Naive B cell (primary cell): ENCODE measurements around the gene PRF1. TPM values are rescaled to one million over a fixed set of nuclear protein-coding genes. Genes with fewer than 3 reads are reported as not detected.
A peak's percentile ranks its signal among the peaks of the same experiment; 100 is the strongest.

ENCODE experiments used
- ATAC-seq, 2 donors: fragments of 150-1000 bp; cut with Tn5 transposase; 2 replicates each; pipeline ENCODE4 v1.10.0; 2021; ENCODE audit warnings: low read depth in 2 of 2, mild to moderate bottlenecking in 2 of 2, moderate library complexity in 2 of 2
- DNase-seq: peaks from one replicate; pipeline ENCODE4 v3.0.0; 2022
- H3K27ac Mint-ChIP-seq, 6 donors: one replicate each; pipeline ENCODE4 v1.8.0; 2020 to 2022; ENCODE audit warnings: mild to moderate bottlenecking in 6 of 6, mixed read lengths in 6 of 6, moderate library complexity in 5 of 6, inconsistent platforms in 2 of 6
- H3K27me3 Mint-ChIP-seq, 3 donors: one replicate each; pipeline ENCODE4 v1.8.0; 2021 to 2022; ENCODE audit warnings: mixed read lengths in 3 of 3, mild to moderate bottlenecking in 1 of 3
- H3K36me3 Mint-ChIP-seq, 2 donors: one replicate each; pipeline ENCODE4 v1.8.0; 2020 to 2022; ENCODE audit warnings: mixed read lengths in 2 of 2, inconsistent platforms in 1 of 2, mild to moderate bottlenecking in 1 of 2
- H3K4me1 Mint-ChIP-seq, 3 donors: one replicate each; pipeline ENCODE4 v1.8.0; 2020 to 2022; ENCODE audit warnings: mixed read lengths in 3 of 3, inconsistent platforms in 1 of 3, mild to moderate bottlenecking in 1 of 3, moderate library complexity in 1 of 3
- H3K4me3 Mint-ChIP-seq, 8 donors: one replicate each; pipeline ENCODE4 v1.8.0; 2020 to 2022; ENCODE audit warnings: mild to moderate bottlenecking in 8 of 8, mixed read lengths in 8 of 8, moderate library complexity in 8 of 8, inconsistent platforms in 2 of 8
- H3K9me3 Mint-ChIP-seq, 7 donors: one replicate each; pipeline ENCODE4 v1.8.0; 2020 to 2022; ENCODE audit warnings: mixed read lengths in 7 of 7, mild to moderate bottlenecking in 5 of 7, inconsistent platforms in 2 of 7, moderate library complexity in 1 of 7
- polyA plus RNA-seq, 6 donors: library from polyadenylated mRNA; unstranded; fragments of 300-500 nt; fragmentation: Illumina TruSeq; gene quantifications; one replicate each; pipeline ENCODE4 v1.2.3, GENCODE V29; 2021; ENCODE audit warnings: low read depth in 6 of 6

The PRF1 gene
- polyA plus RNA-seq, 6 donors from 2014 or later = 1.2 to 9.3 (median 3.7) TPM

DNA sequence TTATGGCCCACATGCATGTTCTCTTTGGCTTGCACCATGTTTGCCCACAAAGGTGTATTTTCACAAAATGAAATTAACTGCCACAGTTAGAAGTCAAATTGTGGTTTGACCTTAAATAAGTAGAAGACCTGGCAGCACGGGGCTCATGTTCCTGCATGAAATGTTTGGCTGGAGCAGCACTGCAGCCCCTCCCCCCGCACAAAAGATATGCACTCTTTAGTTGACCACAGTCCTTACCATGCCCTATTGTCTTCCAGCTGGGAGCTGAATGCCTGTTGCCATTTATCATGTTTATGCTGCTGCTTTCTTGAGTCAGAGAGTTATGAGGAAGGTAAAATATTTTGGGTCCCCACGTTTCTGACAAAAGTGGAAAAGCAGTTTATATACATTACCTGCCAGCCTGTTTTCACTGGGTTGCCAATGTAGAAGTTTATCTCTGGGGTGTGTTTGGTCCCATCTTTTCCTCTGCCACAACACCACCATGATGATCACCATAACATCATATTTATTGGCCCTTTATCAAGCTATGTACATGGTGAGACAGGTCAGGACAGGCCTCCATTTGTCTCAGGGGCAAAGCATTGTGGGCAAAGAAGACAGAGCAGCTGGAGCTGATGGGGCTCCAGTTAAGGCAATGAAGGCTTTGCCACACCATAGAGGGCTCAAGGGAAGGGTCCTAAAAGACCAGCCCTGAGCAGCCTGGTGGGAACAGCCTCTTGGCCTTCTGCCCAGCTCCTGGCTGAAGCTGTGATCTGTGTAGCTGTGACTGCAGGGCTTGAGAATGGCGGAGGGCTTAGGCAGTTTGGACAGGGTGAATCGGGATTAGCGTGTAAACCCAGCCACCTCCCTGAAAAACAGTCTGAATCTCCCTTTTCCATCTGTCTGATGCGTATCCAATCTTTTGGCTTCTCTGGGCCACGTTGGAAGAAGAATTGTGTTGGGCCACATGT lies 5.4 kb downstream of the PRF1 start:
- Mint-ChIP-seq H3K36me3 (no peaks in the 10 kb centered on the region), H3K27ac (no peak overlapping the region), H3K4me3 (no peak overlapping the region), H3K4me1 (peaks cover 0 to 5% (median 0%) of the 10 kb centered on the region in 3 donors), H3K9me3 (no peaks in the 10 kb centered on the region), H3K27me3 (peaks cover 8 to 15% (median 9%) of the 10 kb centered on the region in 3 donors)
- ATAC-seq (no peak), DNase-seq (no peak)

DNA sequence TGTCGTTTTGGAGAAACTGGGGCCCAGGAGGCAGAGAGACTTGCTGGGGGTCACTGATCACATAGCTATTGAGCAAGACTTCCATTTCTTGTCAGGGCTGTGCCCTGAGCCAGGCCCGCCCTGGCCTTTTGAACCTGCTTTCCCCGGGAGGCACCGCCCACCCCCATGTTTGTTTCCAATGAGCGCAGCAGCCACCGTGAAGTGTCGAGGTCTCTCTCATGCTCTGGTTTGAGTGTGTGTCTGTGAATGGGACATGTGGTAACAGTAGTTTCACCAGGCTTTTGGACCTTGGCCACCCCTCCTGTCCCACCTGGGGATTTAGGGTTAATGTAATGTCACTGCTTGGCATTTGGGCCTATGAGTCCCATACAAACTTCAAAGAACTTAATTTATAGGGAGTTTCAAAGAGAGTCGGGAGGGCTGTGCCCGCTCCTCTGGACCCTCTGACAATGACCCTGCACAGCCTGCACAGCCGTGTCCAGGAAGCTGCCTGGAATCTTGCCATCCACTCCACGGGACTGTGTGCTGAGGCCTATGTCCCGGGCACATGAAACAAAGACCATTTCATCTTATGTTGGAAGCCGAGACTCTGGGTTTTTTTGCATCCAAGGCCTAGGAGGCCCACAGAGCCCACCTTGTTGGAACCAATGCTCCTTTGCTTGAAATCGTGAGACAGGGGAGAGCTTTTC lies 6.3 kb downstream of the PRF1 start:
- Mint-ChIP-seq H3K9me3 (no peaks in the 10 kb centered on the region), H3K4me3 (no peak overlapping the region), H3K36me3 (no peaks in the 10 kb centered on the region), H3K27ac (peak overlapping the region in 1 of 6 donors; percentile 47), H3K4me1 (peaks cover 0 to 5% (median 0%) of the 10 kb centered on the region in 3 donors), H3K27me3 (peaks cover 8 to 16% (median 9%) of the 10 kb centered on the region in 3 donors)
- no peak for ATAC-seq
- DNase-seq = no peak

DNA sequence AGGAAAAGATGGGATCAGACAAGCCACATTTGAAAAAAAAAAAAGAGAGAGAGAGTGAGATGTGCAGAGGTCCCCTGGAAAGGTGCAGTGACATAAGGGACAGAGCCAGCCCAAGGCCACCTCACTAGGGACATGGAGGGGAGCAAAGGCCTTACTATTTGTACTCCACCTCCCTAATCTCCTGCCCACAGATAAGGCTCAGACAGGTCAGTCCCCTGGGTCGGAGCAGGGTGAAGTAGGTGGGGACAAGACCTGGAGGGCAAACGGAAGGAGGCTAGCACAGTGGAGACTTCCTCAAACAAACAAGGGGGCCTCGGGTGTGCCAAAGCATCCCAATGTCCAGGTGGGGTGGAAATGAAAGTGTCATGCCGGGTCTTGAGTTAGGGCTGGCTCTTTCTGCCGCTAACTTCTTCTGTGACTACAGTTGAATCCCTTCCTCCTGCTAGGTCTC lies 7.0 kb downstream of the PRF1 start:
- DNase-seq (no peak), ATAC-seq (no peak)
- Mint-ChIP-seq H3K9me3 (no peaks in the 10 kb centered on the region), H3K27ac (no peak overlapping the region), H3K4me1 (peaks cover 0 to 5% (median 0%) of the 10 kb centered on the region in 3 donors), H3K36me3 (no peaks in the 10 kb centered on the region), H3K4me3 (no peak overlapping the region), H3K27me3 (peaks cover 8 to 16% (median 9%) of the 10 kb centered on the region in 3 donors)

DNA sequence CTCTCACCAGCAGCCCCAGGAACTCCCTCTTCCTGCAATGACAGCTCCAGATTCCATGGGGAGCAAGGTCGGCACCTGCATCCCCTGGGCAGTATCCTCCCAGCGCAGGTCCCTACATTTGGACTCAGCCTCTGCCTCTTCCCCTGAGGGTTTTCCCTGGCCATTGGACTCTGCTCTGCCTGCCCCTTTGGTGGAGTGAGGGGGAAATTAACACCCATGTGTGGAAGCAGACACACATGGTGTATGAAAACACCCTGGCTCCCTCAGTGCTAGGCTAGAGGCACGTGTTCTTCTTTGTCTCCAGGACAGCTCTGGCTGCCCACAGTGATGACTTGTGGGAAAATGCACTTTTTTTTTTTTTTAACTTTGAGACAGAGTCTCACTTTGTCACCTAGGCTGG lies 8.4 kb downstream of the PRF1 start:
- Mint-ChIP-seq H3K27ac (no peak overlapping the region), H3K36me3 (no peaks in the 10 kb centered on the region), H3K27me3 (peaks cover 8 to 16% (median 9%) of the 10 kb centered on the region in 3 donors), H3K4me1 (peaks cover 0 to 5% (median 0%) of the 10 kb centered on the region in 3 donors), H3K9me3 (no peaks in the 10 kb centered on the region), H3K4me3 (no peak overlapping the region)
- ATAC-seq (no peak), DNase-seq (no peak)

DNA sequence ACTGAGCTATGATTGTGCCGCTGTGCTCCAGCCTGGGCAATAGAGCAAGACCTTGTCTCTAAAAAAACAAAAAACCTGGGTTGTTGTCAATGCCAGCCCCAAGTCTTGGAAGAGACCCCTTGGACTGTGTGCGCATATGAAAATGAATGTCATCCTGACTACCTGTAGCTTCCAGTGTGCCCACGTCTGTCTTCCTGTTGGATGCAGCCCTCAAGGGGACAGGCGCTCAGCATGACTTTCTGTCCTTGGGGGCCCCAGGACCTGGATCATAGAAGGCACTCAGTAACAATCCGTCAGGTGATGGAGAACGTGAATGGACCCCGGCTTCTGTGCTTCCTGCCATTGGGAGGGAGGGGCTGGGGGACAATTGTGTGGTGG lies 9.0 kb downstream of the PRF1 start:
- Mint-ChIP-seq H3K9me3 (no peaks in the 10 kb centered on the region), H3K27ac (no peak overlapping the region), H3K4me3 (no peak overlapping the region), H3K36me3 (no peaks in the 10 kb centered on the region), H3K27me3 (peaks cover 8 to 16% (median 9%) of the 10 kb centered on the region in 3 donors), H3K4me1 (peaks cover 0 to 5% (median 0%) of the 10 kb centered on the region in 3 donors)
- DNase-seq = no peak
- no peak for ATAC-seq

DNA sequence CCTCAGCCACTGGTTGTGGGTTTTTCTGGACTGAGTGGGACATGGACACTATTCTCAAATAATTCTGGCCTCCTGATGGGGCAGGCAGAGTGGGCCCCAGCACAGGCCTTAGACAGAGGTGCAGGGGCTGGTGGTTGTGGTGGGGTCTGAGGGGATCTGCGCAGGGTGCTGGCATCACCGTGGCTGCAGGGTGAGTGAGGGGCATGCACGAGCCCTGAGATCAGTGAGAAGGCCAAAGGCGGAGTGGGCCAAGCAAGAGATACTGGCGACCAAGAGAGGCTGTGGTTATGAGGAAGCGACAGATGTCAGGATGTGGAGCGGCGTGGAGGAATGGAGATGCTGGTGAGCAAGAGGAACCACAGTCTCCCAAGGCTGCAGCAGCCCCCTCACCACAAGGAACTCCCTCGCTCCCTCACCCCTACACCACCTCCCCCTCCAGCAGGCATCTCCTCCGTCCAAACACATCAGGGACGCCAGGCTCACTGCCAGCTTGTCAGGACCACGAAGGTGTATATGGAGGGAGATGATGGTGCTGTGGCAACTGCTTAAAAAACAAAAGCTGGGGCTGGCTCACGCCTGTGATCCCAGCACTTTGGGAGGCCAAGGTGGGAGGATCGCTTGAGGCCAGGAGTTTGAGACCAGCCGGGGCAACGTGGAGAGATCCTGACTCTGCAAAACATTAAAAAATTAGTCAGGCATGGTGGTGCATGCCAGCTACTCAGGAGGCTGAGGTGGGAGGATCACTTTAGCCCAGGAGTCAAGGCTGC lies 9.6 kb downstream of the PRF1 start:
- H3K27me3 Mint-ChIP-seq = peaks cover 9 to 16% (median 11%) of the 10 kb centered on the region in 3 donors
- ATAC-seq = no peak
- H3K4me3 Mint-ChIP-seq = no peak overlapping the region
- H3K36me3 Mint-ChIP-seq = no peaks in the 10 kb centered on the region
- peak overlapping the region in 1 of 6 donors; percentile 47 for H3K27ac Mint-ChIP-seq
- H3K9me3 Mint-ChIP-seq = no peaks in the 10 kb centered on the region
- peaks cover 0 to 10% (median 0%) of the 10 kb centered on the region in 3 donors for H3K4me1 Mint-ChIP-seq
- DNase-seq = no peak

DNA sequence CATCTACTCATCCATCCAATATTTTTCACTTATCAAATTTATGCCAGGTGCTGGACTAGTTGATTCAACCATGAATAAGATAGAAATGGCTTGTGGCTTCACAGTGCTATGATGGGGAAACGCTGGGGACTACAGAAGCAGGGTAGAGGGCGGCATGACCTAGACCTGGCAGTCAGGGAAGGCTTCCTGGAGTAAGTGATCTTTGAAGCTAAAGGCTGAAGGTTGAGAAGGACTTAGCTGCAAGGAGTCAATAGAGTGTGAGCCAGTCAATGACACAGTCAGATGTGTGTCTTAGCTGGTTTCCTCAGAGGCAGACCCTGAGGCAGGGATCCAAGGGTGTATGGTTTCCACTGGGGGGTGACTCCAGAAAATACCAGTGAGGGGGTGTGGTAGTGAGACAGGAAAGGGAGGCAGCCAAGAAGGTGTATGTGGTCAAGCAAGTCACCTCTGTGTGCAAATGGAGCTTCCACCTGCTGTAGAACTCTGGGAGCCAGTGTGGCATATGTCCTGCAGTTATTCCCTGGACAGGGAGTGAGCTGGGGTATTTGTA lies 10.3 kb downstream of the PRF1 start:
- no peak for DNase-seq
- no peak overlapping the region for H3K4me3 Mint-ChIP-seq

DNA sequence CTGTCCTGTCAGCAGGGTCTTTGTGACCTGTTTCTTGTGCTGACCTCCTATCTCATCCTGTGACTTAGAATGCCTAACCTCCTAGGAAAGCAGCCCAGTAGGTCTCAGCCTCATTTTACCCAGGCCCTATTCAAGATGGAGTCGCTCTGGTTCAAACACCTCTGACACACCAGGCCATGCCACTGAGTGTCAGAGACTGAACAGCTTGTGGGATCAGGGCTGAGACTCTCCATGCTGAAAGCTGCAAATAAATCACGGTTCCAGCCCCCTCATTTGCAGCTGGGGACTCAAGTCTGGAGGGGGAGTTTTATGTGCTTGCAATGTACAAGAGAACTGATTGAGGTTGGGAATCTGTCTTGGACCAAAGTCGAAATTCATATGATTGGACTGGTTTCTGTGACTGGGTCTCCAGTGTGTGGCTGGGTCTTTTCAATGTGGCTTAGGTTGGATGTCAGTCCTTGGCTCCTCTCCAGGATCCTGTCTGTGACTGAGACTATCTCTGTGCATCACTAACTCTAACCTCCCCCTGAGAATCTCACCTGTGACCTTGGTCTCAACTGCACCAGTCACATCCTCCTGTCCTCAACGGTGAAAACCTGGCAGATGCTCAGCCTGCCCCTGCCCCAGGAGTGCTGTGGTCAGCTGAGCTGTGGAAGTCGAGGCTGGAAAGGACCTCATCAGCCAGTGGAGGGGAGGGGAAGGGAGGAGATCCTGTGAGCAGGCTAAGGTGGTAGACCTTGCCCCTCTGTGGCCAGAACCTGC lies 11.7 kb downstream of the PRF1 start:
- no peak overlapping the region for H3K27ac Mint-ChIP-seq
- ATAC-seq (no peak), DNase-seq (no peak)
- H3K36me3 Mint-ChIP-seq = no peaks in the 10 kb centered on the region
- peaks cover 0 to 10% (median 0%) of the 10 kb centered on the region in 3 donors for H3K4me1 Mint-ChIP-seq
- peaks cover 9 to 16% (median 14%) of the 10 kb centered on the region in 3 donors for H3K27me3 Mint-ChIP-seq
- H3K4me3 Mint-ChIP-seq = no peak overlapping the region
- H3K9me3 Mint-ChIP-seq = no peaks in the 10 kb centered on the region

More for the DNA sequence above, 10.3 kb downstream of the PRF1 start:
- ATAC-seq = no peak
- Mint-ChIP-seq H3K9me3 (no peaks in the 10 kb centered on the region), H3K4me1 (peaks cover 0 to 10% (median 0%) of the 10 kb centered on the region in 3 donors), H3K36me3 (no peaks in the 10 kb centered on the region), H3K27ac (no peak overlapping the region), H3K27me3 (peaks cover 9 to 16% (median 14%) of the 10 kb centered on the region in 3 donors)

DNA sequence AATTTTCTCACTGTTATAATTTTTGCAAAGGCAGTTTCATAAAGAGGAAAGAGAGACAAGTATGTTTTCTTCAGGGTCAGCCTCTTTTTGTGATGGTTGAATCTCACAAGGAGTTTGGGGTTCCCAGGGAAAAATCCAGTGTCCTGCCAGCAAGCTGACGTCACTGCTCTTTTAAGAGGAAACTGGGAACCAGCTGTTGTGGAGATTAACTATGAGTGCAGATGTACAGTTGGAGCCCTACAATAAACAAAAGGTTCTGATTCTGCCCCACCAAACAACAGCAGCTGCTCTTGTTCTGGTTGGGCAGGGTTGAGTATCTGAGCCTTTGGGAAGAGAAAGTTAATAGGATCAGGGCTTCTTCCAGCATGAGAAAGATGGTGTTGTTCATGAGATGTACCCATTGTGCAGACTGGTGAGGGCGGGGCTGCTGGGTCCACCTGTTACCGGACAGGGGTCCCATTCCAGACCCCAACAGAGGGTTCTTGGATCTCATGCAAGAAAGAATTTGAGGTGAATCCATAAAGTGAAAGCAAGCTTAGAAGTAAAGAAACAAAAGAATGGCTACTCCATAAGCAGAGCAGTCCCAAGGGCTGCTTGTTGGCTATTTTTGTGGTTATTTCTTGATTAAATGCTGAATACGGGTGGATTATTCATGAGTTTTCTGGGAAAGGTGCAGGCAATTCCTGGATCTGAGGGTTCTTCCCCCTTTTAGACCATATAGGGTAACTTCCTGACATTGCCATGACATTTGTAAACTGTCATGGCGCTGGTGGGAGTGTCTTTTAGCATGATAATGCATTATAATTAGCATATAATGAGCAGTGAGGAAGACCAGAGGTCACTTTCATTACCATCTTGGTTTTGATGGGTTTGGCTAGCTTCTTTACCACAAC lies 12.5 kb downstream of the PRF1 start:
- peaks cover 7 to 12% (median 12%) of the 10 kb centered on the region in 3 donors for H3K27me3 Mint-ChIP-seq
- ATAC-seq (no peak), DNase-seq (no peak)
- peaks cover 0 to 9% (median 0%) of the 10 kb centered on the region in 3 donors for H3K4me1 Mint-ChIP-seq
- H3K9me3 Mint-ChIP-seq = no peaks in the 10 kb centered on the region
- H3K4me3 Mint-ChIP-seq = no peak overlapping the region
- H3K36me3 Mint-ChIP-seq = no peaks in the 10 kb centered on the region
- H3K27ac Mint-ChIP-seq = no peak overlapping the region

DNA sequence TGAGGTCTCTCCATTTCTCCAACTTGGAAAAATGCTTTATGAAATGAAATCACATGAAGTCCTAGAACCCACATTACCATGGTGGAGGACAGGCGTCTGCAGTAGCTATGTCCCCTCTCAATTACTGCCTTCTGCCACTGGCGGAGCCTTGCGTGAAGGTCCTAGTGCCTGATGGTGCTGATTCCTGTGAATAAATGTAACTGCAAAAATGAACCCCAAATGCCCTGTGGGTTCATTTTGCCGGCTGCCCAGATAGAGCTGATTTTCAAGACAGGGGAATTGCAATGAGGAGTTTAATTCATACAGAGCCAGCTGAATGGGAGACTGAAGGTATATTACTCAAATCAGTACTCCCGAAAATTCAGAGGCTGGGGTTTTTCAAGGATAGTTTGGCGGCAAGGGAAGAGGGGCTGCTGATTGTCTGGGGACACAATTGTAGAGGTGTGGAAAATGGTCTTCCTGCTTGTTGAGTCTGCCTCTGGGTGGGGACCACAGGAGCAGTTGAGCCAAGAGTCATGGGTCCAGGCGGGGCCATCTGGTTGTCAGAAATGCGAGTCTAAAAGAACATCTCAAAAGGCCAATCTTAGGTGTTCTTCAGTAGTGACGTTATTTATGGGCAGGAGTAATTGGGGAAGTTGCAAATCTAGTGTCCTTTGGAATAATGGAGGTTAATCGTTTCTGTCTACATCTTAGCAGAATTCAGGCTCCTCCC lies 13.5 kb downstream of the PRF1 start:
- H3K27me3 Mint-ChIP-seq = peaks cover 0 to 9% (median 9%) of the 10 kb centered on the region in 3 donors
- no peak for ATAC-seq
- no peak overlapping the region for H3K27ac Mint-ChIP-seq
- no peak overlapping the region for H3K4me3 Mint-ChIP-seq
- H3K9me3 Mint-ChIP-seq = no peaks in the 10 kb centered on the region
- no peak for DNase-seq
- no peaks in the 10 kb centered on the region for H3K36me3 Mint-ChIP-seq
- H3K4me1 Mint-ChIP-seq = peaks cover 0 to 6% (median 0%) of the 10 kb centered on the region in 3 donors

DNA sequence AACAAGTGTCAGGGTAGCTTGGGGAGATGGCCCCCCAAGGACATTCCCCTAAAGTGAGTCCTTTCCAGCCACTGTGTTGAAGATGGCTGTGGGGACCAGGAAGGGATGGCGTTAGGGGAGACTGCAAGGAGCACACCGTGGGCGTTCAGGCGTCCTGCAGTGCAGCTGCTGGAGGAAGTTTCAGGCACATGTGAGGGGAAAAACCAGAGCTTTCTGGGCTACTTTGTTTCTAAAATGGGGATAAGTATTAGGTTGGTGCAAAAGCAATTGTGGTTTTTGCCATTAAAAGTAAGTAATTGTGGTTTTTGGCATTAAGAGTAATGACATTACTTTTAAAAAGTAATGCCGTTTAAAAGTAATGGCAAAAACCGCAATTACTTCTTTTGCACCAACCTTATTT lies 14.3 kb downstream of the PRF1 start:
- no peaks in the 10 kb centered on the region for H3K9me3 Mint-ChIP-seq
- peaks cover 0 to 6% (median 0%) of the 10 kb centered on the region in 3 donors for H3K4me1 Mint-ChIP-seq
- ATAC-seq (no peak), DNase-seq (no peak)
- H3K36me3 Mint-ChIP-seq = no peaks in the 10 kb centered on the region
- H3K4me3 Mint-ChIP-seq = peak overlapping the region in 1 of 8 donors; percentile 73
- no peak overlapping the region for H3K27ac Mint-ChIP-seq
- H3K27me3 Mint-ChIP-seq = peaks cover 0 to 9% (median 9%) of the 10 kb centered on the region in 3 donors
